Activated CD4-positive, alpha-beta memory T cell treated with anti-CD3 and anti-CD28 coated beads, Interleukin-2, amount 10 ng/mL, durations not matched to agents 7 days and 5 days (primary cell): ENCODE measurements around the gene OR6S1. TPM values are rescaled to one million over a fixed set of nuclear protein-coding genes. Genes with fewer than 3 reads are reported as not detected.
"Not testable (repeated sequence)": the region's sequence is repeated elsewhere in the genome, so short reads cannot be mapped to it uniquely, and the experiment has no call there.

Experiments
- CTCF ChIA-PET: fragments of 350-600 bp; sonication (Branson Sonifier 250); formaldehyde crosslinking; loops from one replicate; lab custom pipeline; 2021; ENCODE audit warnings: antibody characterized with exemption, inconsistent platforms; lab: Charles Lee
- POLR2A ChIA-PET: fragments of 350-600 bp; sonication (Branson Sonifier 250); formaldehyde crosslinking; loops from one replicate; lab custom pipeline; 2021; ENCODE audit warnings: antibody characterized with exemption; lab: Charles Lee
- DNase-seq: peaks from one replicate; pipeline ENCODE4 v3.0.0-alpha.2; 2020
- H3K27ac Mint-ChIP-seq: one replicate; pipeline ENCODE4 v1.8.0; 2021; ENCODE audit warnings: mild to moderate bottlenecking, mixed read lengths
- H3K27me3 Mint-ChIP-seq: one replicate; pipeline ENCODE4 v1.8.0; 2021; ENCODE audit warnings: mixed read lengths
- H3K36me3 Mint-ChIP-seq: one replicate; pipeline ENCODE4 v1.8.0; 2021; ENCODE audit warnings: low read depth, mixed read lengths
- H3K4me1 Mint-ChIP-seq: one replicate; pipeline ENCODE4 v1.8.0; 2021; ENCODE audit warnings: mixed read lengths
- H3K4me3 Mint-ChIP-seq: one replicate; pipeline ENCODE4 v1.8.0; 2021; ENCODE audit warnings: mild to moderate bottlenecking, mixed read lengths
- H3K9me3 Mint-ChIP-seq: one replicate; pipeline ENCODE4 v1.8.0; 2021; ENCODE audit warnings: mixed read lengths
- total RNA-seq, 2 experiments: library from RNA; stranded (reverse); gene quantifications; one replicate each; pipeline ENCODE4 v1.2.3, GENCODE V29; 2021

OR6S1 gene
- total RNA-seq, 2 experiments from 2014 or later, result not detected

GRCh38 chr14:20603813-20604690 lies 37.4 kb downstream of the OR6S1 start:
- Mint-ChIP-seq H3K36me3 (no peaks in the 10 kb centered on the region), H3K27me3 (no peaks in the 10 kb centered on the region), H3K9me3 (no peaks in the 10 kb centered on the region), H3K4me3 (no peak overlapping the region), H3K27ac (no peak overlapping the region), H3K4me1 (peaks cover 10% of the 10 kb centered on the region)
- POLR2A ChIA-PET, result no interaction called here
- CTCF ChIA-PET, result interaction anchor here (1.0 kb wide), 1 partner anchor 78 kb away, joined by 3 read pairs; no protein-coding TSS in a partner anchor
- DNase-seq, result no peak

- Mint-ChIP-seq H3K4me1 (peaks cover 5% of the 10 kb centered on the region), H3K27me3 (no peaks in the 10 kb centered on the region), H3K4me3 (no peak overlapping the region), H3K9me3 (no peaks in the 10 kb centered on the region), H3K27ac (no peak overlapping the region), H3K36me3 (no peaks in the 10 kb centered on the region)
- CTCF ChIA-PET, result interaction anchor here (0.8 kb wide), 1 partner anchor 261 kb away, joined by 3 read pairs; no protein-coding TSS in a partner anchor
- no peak for DNase-seq
- POLR2A ChIA-PET, result no interaction called here
Measured at GRCh38 chr14:20602583-20602982, 38.9 kb downstream of the OR6S1 start.

GRCh38 chr14:20601522-20601921 lies 40.0 kb downstream of the OR6S1 start:
- ChIA-PET POLR2A (no interaction called here), CTCF (no interaction called here)
- Mint-ChIP-seq H3K4me3 (no peak overlapping the region), H3K9me3 (no peaks in the 10 kb centered on the region), H3K27ac (no peak overlapping the region), H3K36me3 (no peaks in the 10 kb centered on the region), H3K4me1 (no peaks in the 10 kb centered on the region), H3K27me3 (no peaks in the 10 kb centered on the region)
- no peak for DNase-seq

- Mint-ChIP-seq H3K36me3 (no peaks in the 10 kb centered on the region), H3K4me3 (no peak overlapping the region), H3K4me1 (no peaks in the 10 kb centered on the region), H3K27me3 (no peaks in the 10 kb centered on the region), H3K27ac (no peak overlapping the region), H3K9me3 (no peaks in the 10 kb centered on the region)
- CTCF ChIA-PET, result interaction anchor here (1.3 kb wide), 1 partner anchor 9 kb away, joined by 4 read pairs; the partner anchor contains the start of gene RNASE11
- no peak for DNase-seq
- POLR2A ChIA-PET, result no interaction called here
Measured at GRCh38 chr14:20597108-20597507, 44.4 kb downstream of the OR6S1 start.

GRCh38 chr14:20595726-20596125 lies 45.8 kb downstream of the OR6S1 start:
- DNase-seq, H3K27ac Mint-ChIP-seq, CTCF ChIA-PET, POLR2A ChIA-PET, H3K27me3 Mint-ChIP-seq, H3K4me3 Mint-ChIP-seq, H3K36me3 Mint-ChIP-seq, H3K9me3 Mint-ChIP-seq, H3K4me1 Mint-ChIP-seq: not testable (repeated sequence)

- no peak overlapping the region for H3K4me3 Mint-ChIP-seq
- H3K27ac Mint-ChIP-seq, result no peak overlapping the region
- H3K36me3 Mint-ChIP-seq, result no peaks in the 10 kb centered on the region
- no peak for DNase-seq
- POLR2A ChIA-PET, result no interaction called here
- H3K4me1 Mint-ChIP-seq, result peaks cover 5% of the 10 kb centered on the region
- H3K27me3 Mint-ChIP-seq, result peaks cover 7% of the 10 kb centered on the region
- CTCF ChIA-PET, result interaction anchor here (0.9 kb wide), 1 partner anchor 17 kb away, joined by 3 read pairs; no protein-coding TSS in a partner anchor
- no peaks in the 10 kb centered on the region for H3K9me3 Mint-ChIP-seq
Measured at GRCh38 chr14:20592574-20592973, 48.9 kb downstream of the OR6S1 start.

GRCh38 chr14:20591235-20591634 lies 50.3 kb downstream of the OR6S1 start, which contains the start of gene RNASE12:
RNASE12 (minus strand) TSS chr14:20591376; CDS start chr14:20590723, 653 bp downstream.
- H3K4me3 Mint-ChIP-seq, result no peak within 1 kb of the TSS
- H3K9me3 Mint-ChIP-seq, result no peaks in the 10 kb centered on the region
- peaks cover 12% of the 10 kb centered on the region for H3K4me1 Mint-ChIP-seq
- peaks cover 7% of the 10 kb centered on the region for H3K27me3 Mint-ChIP-seq
- CTCF ChIA-PET, result no interaction called here
- DNase-seq, result no peak
- H3K27ac Mint-ChIP-seq, result no peak within 1 kb of the TSS
- POLR2A ChIA-PET, result no interaction called here
- no peaks in the 10 kb centered on the region for H3K36me3 Mint-ChIP-seq

Other genes starting within 250 kb of the OR6S1 start
- gene TEP1, start 228.2 kb downstream of the OR6S1 start, total RNA-seq, result 10 to 100 TPM; 60.7 to 63.5 TPM
- gene KLHL33, start 205.5 kb downstream of the OR6S1 start, total RNA-seq, result under 1 TPM in 1 of 2 experiments, not detected in 1; 0.05 TPM
- gene OSGEP, start 186.9 kb downstream of the OR6S1 start, total RNA-seq, result 10 to 100 TPM; 35.8 to 40.3 TPM
- 100 to 1,000 TPM in 1 of 2 experiments, 10 to 100 TPM in 1; 91.9 to 103 TPM for gene APEX1, start 186.5 kb downstream of the OR6S1 start, total RNA-seq
- gene PIP4P1, start 180.3 kb downstream of the OR6S1 start, total RNA-seq, result 10 to 100 TPM; 39.5 to 42.9 TPM
- gene PNP, start 172.3 kb downstream of the OR6S1 start, total RNA-seq, result 100 to 1,000 TPM; 207 to 210 TPM
- under 1 TPM in 1 of 2 experiments, not detected in 1; 0.50 TPM for gene RNASE10, start 136.2 kb downstream of the OR6S1 start, total RNA-seq
- gene RNASE9, start 80.6 kb downstream of the OR6S1 start, total RNA-seq, result not detected
- gene RNASE11, start 53.7 kb downstream of the OR6S1 start, total RNA-seq, result not detected
- not detected for gene RNASE12, start 50.3 kb downstream of the OR6S1 start, total RNA-seq
- 1 to 10 TPM; 2.7 to 4.7 TPM for gene RNASE4, start 42.9 kb upstream of the OR6S1 start, total RNA-seq
- gene ANG, start 47.1 kb upstream of the OR6S1 start, total RNA-seq, result 1 to 10 TPM; 4.9 to 5.5 TPM
- gene EDDM3A, start 104.2 kb upstream of the OR6S1 start, total RNA-seq, result not detected
- not detected for gene EDDM3B, start 126.7 kb upstream of the OR6S1 start, total RNA-seq
- 1 to 10 TPM; 5.6 to 5.9 TPM for gene RNASE6, start 139.6 kb upstream of the OR6S1 start, total RNA-seq
- not detected for gene RNASE1, start 161.2 kb upstream of the OR6S1 start, total RNA-seq
- not detected for gene RNASE3, start 249.7 kb upstream of the OR6S1 start, total RNA-seq